Liver (tissue), 3 donors: ENCODE data around the gene PRCD.

Experiments
- EGR1 ChIP-seq, 2 donors: IDR thresholded peaks; 2 replicates each; pipeline ENCODE4 v1.6.1; 2016 to 2018; ENCODE audit warnings: antibody characterized with exemption in 2 of 2, low read depth in 2 of 2
- FOXA1 ChIP-seq: IDR thresholded peaks from 2 replicates; pipeline ENCODE4 v1.6.1; 2016; ENCODE audit warnings: antibody characterized with exemption
- GABPA ChIP-seq, 2 donors: IDR thresholded peaks in 1 of 2; conservative IDR thresholded peaks in 1 of 2; 2 replicates each; pipeline ENCODE4 v1.6.1; 2016; ENCODE audit warnings: antibody characterized with exemption in 2 of 2, mild to moderate bottlenecking in 1 of 2, moderate library complexity in 1 of 2
- HNF4A ChIP-seq, 2 donors: conservative IDR thresholded peaks; 2 replicates each; pipeline ENCODE4 v1.6.1; 2016; ENCODE audit warnings: antibody characterized with exemption in 2 of 2, mild to moderate bottlenecking in 2 of 2
- JUND ChIP-seq, 2 donors: IDR thresholded peaks; 2 replicates each; pipeline ENCODE4 v1.6.1; 2016; ENCODE audit warnings: antibody characterized with exemption in 2 of 2
- RAD21 ChIP-seq, 2 donors: IDR thresholded peaks; 2 replicates each; pipeline ENCODE4 v1.6.1; 2016; ENCODE audit warnings: antibody characterized with exemption in 2 of 2, mild to moderate bottlenecking in 2 of 2
- SP1 ChIP-seq: IDR thresholded peaks from 2 replicates; pipeline ENCODE4 v1.6.1; 2018; ENCODE audit warnings: antibody characterized with exemption, mild to moderate bottlenecking
- YY1 ChIP-seq: IDR thresholded peaks from 2 replicates; pipeline ENCODE4 v1.6.1; 2016; ENCODE audit warnings: antibody characterized with exemption, mild to moderate bottlenecking
- TF ChIP-seq, protein P1 (sequence below): fragments of 150-350 bp; IDR thresholded peaks from 2 replicates; pipeline ENCODE4 v1.5.1; 2017; ENCODE audit warnings: improper control_type of control experiment, low read depth, low read length; ENCODE audit not compliant: missing input control
- TF ChIP-seq, protein P2 (sequence below): IDR thresholded peaks from 2 replicates; pipeline ENCODE4 v1.6.1; 2016; ENCODE audit warnings: antibody characterized with exemption
- TF ChIP-seq, protein P3 (sequence below): IDR thresholded peaks from 2 replicates; pipeline ENCODE4 v1.6.1; 2016; ENCODE audit warnings: antibody characterized with exemption
- donor health status: healthy.
- donor health status: healthy.

GRCh38 chr17:76501018-76501826 lies 38.6 kb upstream of the PRCD start, which contains the start of gene RHBDF2:
- TF ChIP-seq, protein P1, sequence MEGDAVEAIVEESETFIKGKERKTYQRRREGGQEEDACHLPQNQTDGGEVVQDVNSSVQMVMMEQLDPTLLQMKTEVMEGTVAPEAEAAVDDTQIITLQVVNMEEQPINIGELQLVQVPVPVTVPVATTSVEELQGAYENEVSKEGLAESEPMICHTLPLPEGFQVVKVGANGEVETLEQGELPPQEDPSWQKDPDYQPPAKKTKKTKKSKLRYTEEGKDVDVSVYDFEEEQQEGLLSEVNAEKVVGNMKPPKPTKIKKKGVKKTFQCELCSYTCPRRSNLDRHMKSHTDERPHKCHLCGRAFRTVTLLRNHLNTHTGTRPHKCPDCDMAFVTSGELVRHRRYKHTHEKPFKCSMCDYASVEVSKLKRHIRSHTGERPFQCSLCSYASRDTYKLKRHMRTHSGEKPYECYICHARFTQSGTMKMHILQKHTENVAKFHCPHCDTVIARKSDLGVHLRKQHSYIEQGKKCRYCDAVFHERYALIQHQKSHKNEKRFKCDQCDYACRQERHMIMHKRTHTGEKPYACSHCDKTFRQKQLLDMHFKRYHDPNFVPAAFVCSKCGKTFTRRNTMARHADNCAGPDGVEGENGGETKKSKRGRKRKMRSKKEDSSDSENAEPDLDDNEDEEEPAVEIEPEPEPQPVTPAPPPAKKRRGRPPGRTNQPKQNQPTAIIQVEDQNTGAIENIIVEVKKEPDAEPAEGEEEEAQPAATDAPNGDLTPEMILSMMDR: no peak
- TF ChIP-seq, protein P2, sequence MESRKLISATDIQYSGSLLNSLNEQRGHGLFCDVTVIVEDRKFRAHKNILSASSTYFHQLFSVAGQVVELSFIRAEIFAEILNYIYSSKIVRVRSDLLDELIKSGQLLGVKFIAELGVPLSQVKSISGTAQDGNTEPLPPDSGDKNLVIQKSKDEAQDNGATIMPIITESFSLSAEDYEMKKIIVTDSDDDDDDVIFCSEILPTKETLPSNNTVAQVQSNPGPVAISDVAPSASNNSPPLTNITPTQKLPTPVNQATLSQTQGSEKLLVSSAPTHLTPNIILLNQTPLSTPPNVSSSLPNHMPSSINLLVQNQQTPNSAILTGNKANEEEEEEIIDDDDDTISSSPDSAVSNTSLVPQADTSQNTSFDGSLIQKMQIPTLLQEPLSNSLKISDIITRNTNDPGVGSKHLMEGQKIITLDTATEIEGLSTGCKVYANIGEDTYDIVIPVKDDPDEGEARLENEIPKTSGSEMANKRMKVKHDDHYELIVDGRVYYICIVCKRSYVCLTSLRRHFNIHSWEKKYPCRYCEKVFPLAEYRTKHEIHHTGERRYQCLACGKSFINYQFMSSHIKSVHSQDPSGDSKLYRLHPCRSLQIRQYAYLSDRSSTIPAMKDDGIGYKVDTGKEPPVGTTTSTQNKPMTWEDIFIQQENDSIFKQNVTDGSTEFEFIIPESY: no peak
- TF ChIP-seq RAD21 (IDR thresholded peaks at IDR 0.05) (no peak), YY1 (no peak), JUND (IDR thresholded peaks at IDR 0.05) (no peak), SP1 (no peak), EGR1 (IDR thresholded peaks at IDR 0.05; ENCODE audit: low read depth in 2 of 2) (no peak), GABPA (IDR thresholded peaks at IDR 0.05 in 1 of 2, conservative IDR thresholded peaks at IDR 0.05 in 1 of 2) (no peak), HNF4A (conservative IDR thresholded peaks at IDR 0.05) (no peak), FOXA1 (no peak)
- TF ChIP-seq, protein P3, sequence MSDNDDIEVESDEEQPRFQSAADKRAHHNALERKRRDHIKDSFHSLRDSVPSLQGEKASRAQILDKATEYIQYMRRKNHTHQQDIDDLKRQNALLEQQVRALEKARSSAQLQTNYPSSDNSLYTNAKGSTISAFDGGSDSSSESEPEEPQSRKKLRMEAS: no peak
